Measurements from ENCODE around the gene ZNF462.

DNA sequence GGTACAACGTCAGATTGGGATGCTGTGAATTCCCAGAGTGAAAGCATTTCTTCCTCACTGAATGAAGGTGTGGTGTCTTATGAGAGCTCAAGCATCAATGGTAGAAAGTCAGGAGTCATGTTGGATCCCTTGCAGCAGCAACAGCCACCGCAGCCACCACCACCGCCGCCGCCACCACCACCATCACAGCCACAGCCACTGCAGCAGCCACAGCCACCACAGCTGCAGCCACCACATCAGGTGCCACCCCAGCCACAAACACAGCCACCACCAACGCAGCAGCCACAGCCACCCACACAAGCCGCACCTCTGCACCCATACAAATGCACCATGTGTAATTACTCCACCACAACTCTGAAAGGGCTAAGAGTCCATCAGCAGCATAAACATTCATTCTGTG, 62.4 kb downstream of the ZNF462 start:
- TF ChIP-seq POLR2A (IDR thresholded peaks at IDR 0.05), result no peak
- TF ChIP-seq, protein P1, sequence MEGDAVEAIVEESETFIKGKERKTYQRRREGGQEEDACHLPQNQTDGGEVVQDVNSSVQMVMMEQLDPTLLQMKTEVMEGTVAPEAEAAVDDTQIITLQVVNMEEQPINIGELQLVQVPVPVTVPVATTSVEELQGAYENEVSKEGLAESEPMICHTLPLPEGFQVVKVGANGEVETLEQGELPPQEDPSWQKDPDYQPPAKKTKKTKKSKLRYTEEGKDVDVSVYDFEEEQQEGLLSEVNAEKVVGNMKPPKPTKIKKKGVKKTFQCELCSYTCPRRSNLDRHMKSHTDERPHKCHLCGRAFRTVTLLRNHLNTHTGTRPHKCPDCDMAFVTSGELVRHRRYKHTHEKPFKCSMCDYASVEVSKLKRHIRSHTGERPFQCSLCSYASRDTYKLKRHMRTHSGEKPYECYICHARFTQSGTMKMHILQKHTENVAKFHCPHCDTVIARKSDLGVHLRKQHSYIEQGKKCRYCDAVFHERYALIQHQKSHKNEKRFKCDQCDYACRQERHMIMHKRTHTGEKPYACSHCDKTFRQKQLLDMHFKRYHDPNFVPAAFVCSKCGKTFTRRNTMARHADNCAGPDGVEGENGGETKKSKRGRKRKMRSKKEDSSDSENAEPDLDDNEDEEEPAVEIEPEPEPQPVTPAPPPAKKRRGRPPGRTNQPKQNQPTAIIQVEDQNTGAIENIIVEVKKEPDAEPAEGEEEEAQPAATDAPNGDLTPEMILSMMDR (IDR thresholded peaks at IDR 0.05), result no peak
